Astrocyte (in vitro differentiated cells and primary cell): ENCODE measurements around the gene PCDHGA4. TPM values are rescaled to one million over a fixed set of nuclear protein-coding genes. Genes with fewer than 3 reads are reported as not detected.

ENCODE experiments used
- DNase-seq: peaks from one replicate; pipeline ENCODE4 v3.0.0-alpha.2; 2010; ENCODE audit warnings: low read depth
- FAIRE-seq: peaks from 2 replicates; lab custom pipeline; 2011; peaks lifted over from hg19 to GRCh38; lab: Jason Lieb, UNC
- H2AFZ ChIP-seq: 2 replicates; pipeline ENCODE4 v1.6.0; 2012; ENCODE audit warnings: low read depth, low read length, inconsistent platforms
- H3K27ac ChIP-seq: 2 replicates; pipeline ENCODE4 v1.5.1; 2011; ENCODE audit warnings: low read depth, low read length, inconsistent platforms
- H3K27me3 ChIP-seq: 2 replicates; pipeline ENCODE4 v1.6.0; 2011; ENCODE audit warnings: low read length, inconsistent platforms; ENCODE audit not compliant: insufficient read depth
- H3K36me3 ChIP-seq: 2 replicates; pipeline ENCODE4 v1.5.1; 2011; ENCODE audit warnings: low read length, inconsistent platforms; ENCODE audit not compliant: insufficient read depth
- H3K4me1 ChIP-seq: 2 replicates; pipeline ENCODE4 v1.5.1; 2011; ENCODE audit warnings: low read length, inconsistent platforms; ENCODE audit not compliant: insufficient read depth
- H3K4me2 ChIP-seq: 2 replicates; pipeline ENCODE4 v1.6.0; 2012; ENCODE audit warnings: low read length, inconsistent platforms
- H3K4me3 ChIP-seq: 2 replicates; pipeline ENCODE4 v1.5.1; 2011; ENCODE audit warnings: low read depth, mild to moderate bottlenecking, low read length, inconsistent platforms; ENCODE audit not compliant: insufficient read depth
- H3K79me2 ChIP-seq: 2 replicates; pipeline ENCODE4 v1.6.0; 2012; ENCODE audit warnings: mild to moderate bottlenecking, low read length, inconsistent platforms; ENCODE audit not compliant: insufficient read depth
- H3K9ac ChIP-seq: 2 replicates; pipeline ENCODE4 v1.6.0; 2012; ENCODE audit warnings: mild to moderate bottlenecking, low read length, inconsistent platforms
- H3K9me3 ChIP-seq: 2 replicates; pipeline ENCODE4 v1.5.1; 2012; ENCODE audit warnings: low read depth, mild to moderate bottlenecking, low read length, inconsistent platforms; ENCODE audit not compliant: insufficient read depth
- H4K20me1 ChIP-seq: 2 replicates; pipeline ENCODE4 v1.6.0; 2012; ENCODE audit warnings: low read length, inconsistent platforms; ENCODE audit not compliant: insufficient read depth
- H3K27ac Mint-ChIP-seq: one replicate; pipeline ENCODE4 v1.8.0; 2021; ENCODE audit warnings: mild to moderate bottlenecking, mixed read lengths; ENCODE audit not compliant: unreplicated experiment
- H3K27me3 Mint-ChIP-seq: one replicate; pipeline ENCODE4 v1.8.0; 2021; ENCODE audit warnings: low read depth, mixed read lengths; ENCODE audit not compliant: unreplicated experiment
- H3K36me3 Mint-ChIP-seq: one replicate; pipeline ENCODE4 v1.8.0; 2021; ENCODE audit warnings: low read depth, mixed read lengths; ENCODE audit not compliant: unreplicated experiment
- H3K4me1 Mint-ChIP-seq: one replicate; pipeline ENCODE4 v1.8.0; 2021; ENCODE audit warnings: low read depth, mixed read lengths; ENCODE audit not compliant: unreplicated experiment
- H3K4me3 Mint-ChIP-seq: one replicate; pipeline ENCODE4 v1.8.0; 2021; ENCODE audit warnings: mild to moderate bottlenecking, moderate library complexity, mixed read lengths; ENCODE audit not compliant: unreplicated experiment
- H3K9me3 Mint-ChIP-seq: one replicate; pipeline ENCODE4 v1.8.0; 2021; ENCODE audit warnings: mild to moderate bottlenecking, mixed read lengths; ENCODE audit not compliant: unreplicated experiment
- CTCF ChIP-seq: IDR thresholded peaks from 2 replicates; pipeline ENCODE4 v1.5.1; 2011; ENCODE audit warnings: low read depth, mild to moderate bottlenecking, inconsistent platforms, low read length, moderate library complexity; ENCODE audit not compliant: insufficient read depth
- EZH2 ChIP-seq: IDR thresholded peaks from 2 replicates; pipeline ENCODE4 v1.6.1; 2012; ENCODE audit warnings: mild to moderate bottlenecking, low read length, inconsistent platforms; ENCODE audit not compliant: insufficient read depth
- total RNA-seq: library from RNA; stranded (reverse); gene quantifications from 2 replicates; pipeline ENCODE4 v1.2.1, GENCODE V29; 2021

PCDHGA4 gene
- total RNA-seq, 1 donor from 2014 or later = 0.48 TPM

DNA sequence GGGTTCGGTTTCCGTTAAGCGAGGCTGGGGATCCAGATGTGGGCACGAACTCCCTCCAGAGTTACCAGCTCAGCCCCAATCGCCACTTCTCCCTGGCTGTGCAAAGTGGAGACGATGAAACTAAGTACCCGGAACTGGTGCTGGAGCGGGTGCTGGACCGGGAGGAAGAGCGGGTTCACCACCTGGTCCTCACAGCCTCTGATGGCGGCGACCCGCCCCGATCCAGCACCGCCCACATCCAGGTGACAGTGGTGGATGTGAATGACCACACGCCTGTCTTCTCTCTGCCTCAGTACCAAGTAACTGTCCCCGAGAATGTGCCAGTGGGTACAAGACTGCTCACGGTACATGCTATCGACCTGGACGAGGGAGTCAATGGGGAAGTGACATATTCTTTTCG, 28.5 kb downstream of the PCDHGA4 start:
- H3K4me3 ChIP-seq = peak overlapping the region; percentile 62
- no peak overlapping the region for H3K27ac ChIP-seq
- peaks cover 30% of the 10 kb centered on the region for H3K9me3 ChIP-seq
- no peak overlapping the region for H2AFZ ChIP-seq
- no peak for FAIRE-seq
- peak overlapping the region; percentile 80 for H3K4me2 ChIP-seq
- no peaks in the 10 kb centered on the region for H3K4me1 ChIP-seq
- TF ChIP-seq CTCF (no peak), EZH2 (no peak)
- H3K79me2 ChIP-seq = no peaks in the 10 kb centered on the region
- Mint-ChIP-seq H3K9me3 (peaks cover 12% of the 10 kb centered on the region), H3K4me3 (no peak overlapping the region), H3K4me1 (no peaks in the 10 kb centered on the region), H3K36me3 (peaks cover 7% of the 10 kb centered on the region), H3K27ac (no peak overlapping the region), H3K27me3 (no peaks in the 10 kb centered on the region)
- no peaks in the 10 kb centered on the region for H4K20me1 ChIP-seq
- no peaks in the 10 kb centered on the region for H3K36me3 ChIP-seq
- no peak overlapping the region for H3K9ac ChIP-seq
- H3K27me3 ChIP-seq = no peaks in the 10 kb centered on the region
- DNase-seq = no peak

- Histone ChIP-seq H3K79me2 (no peaks in the 10 kb centered on the region), H3K27me3 (no peaks in the 10 kb centered on the region), H3K4me1 (no peaks in the 10 kb centered on the region), H3K4me2 (no peak overlapping the region), H3K9ac (no peak overlapping the region), H3K27ac (no peak overlapping the region), H3K36me3 (no peaks in the 10 kb centered on the region), H4K20me1 (no peaks in the 10 kb centered on the region), H3K9me3 (peaks cover 41% of the 10 kb centered on the region), H3K4me3 (no peak overlapping the region), H2AFZ (no peak overlapping the region)
- TF ChIP-seq CTCF (no peak), EZH2 (no peak)
- Mint-ChIP-seq H3K36me3 (peaks cover 8% of the 10 kb centered on the region), H3K27me3 (no peaks in the 10 kb centered on the region), H3K4me1 (no peaks in the 10 kb centered on the region), H3K9me3 (peaks cover 19% of the 10 kb centered on the region), H3K27ac (no peak overlapping the region), H3K4me3 (no peak overlapping the region)
- no peak for FAIRE-seq
- DNase-seq = no peak
Observed at GRCh38 chr5:141384471-141385267, 29.8 kb downstream of the PCDHGA4 start.
